GM13977 (cell line): ENCODE results near the gene PKD1L1.

Source experiments
- DNase-seq: peaks from one replicate; pipeline ENCODE4 v3.0.0; 2012; ENCODE audit warnings: low spot score
- in situ Hi-C: fragments of 300-500 bp; cut with MboI; formaldehyde crosslinking; loops from one replicate; pipeline ENCODE4 v1.12.0; 2022; ENCODE audit warnings: low sequenced_read_pairs, low pct_unique_long_range_greater_than_20kb, mixed read lengths, inconsistent platforms; ENCODE audit not compliant: unreplicated experiment
- TF ChIP-seq, protein P1 (sequence below): IDR thresholded peaks from 2 replicates; pipeline ENCODE4 v1.5.1; 2012; ENCODE audit warnings: mild to moderate bottlenecking, control low read depth; ENCODE audit not compliant: insufficient read depth; ENCODE audit errors: extremely low read depth, missing control alignments

PKD1L1 gene

DNA sequence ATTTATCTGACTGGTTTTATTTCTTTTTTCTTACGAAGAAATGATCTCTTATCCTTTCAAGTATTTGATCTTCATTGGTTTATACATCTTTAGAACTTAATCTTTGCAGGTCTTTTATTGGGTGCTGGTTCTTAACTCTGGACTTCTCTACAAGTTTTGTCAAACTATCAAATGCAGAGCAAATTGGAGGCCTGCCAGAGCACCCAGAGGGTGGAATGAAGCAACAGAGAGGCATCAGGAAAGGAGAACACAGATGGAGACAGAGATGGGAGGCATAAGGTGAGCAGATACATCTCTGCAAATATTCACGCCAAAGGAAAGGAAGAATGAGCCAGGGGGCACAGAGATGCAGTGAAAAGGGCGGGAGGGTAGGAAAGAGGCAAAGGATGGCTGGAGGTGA, 130.3 kb downstream of the PKD1L1 start:
- no peak for DNase-seq
- in situ Hi-C loops: loop anchor here (25.0 kb wide), 1 partner anchor 381 kb away; no protein-coding TSS in a partner anchor
- TF ChIP-seq, protein P1, sequence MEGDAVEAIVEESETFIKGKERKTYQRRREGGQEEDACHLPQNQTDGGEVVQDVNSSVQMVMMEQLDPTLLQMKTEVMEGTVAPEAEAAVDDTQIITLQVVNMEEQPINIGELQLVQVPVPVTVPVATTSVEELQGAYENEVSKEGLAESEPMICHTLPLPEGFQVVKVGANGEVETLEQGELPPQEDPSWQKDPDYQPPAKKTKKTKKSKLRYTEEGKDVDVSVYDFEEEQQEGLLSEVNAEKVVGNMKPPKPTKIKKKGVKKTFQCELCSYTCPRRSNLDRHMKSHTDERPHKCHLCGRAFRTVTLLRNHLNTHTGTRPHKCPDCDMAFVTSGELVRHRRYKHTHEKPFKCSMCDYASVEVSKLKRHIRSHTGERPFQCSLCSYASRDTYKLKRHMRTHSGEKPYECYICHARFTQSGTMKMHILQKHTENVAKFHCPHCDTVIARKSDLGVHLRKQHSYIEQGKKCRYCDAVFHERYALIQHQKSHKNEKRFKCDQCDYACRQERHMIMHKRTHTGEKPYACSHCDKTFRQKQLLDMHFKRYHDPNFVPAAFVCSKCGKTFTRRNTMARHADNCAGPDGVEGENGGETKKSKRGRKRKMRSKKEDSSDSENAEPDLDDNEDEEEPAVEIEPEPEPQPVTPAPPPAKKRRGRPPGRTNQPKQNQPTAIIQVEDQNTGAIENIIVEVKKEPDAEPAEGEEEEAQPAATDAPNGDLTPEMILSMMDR: no peak

DNA sequence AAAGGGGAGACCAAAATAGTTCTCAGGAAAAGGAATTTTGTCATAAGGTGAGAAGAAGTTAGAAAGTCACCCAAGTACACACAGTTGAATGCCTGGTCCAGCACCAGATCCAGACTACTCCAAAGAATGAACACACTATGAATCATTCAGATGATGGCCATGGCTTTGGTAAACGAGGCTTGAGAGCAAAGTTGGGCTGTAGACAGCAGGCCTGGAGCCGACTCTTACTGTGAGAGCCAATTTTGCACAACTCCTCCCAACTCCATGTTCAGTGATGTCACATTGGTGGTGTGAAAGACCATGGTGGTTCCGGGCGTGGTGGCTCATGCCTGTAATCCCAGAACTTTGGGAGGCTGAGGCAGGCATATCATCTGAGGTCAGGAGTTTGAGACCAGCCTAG, 131.6 kb downstream of the PKD1L1 start:
- no peak for DNase-seq
- TF ChIP-seq, protein P1: no peak

DNA sequence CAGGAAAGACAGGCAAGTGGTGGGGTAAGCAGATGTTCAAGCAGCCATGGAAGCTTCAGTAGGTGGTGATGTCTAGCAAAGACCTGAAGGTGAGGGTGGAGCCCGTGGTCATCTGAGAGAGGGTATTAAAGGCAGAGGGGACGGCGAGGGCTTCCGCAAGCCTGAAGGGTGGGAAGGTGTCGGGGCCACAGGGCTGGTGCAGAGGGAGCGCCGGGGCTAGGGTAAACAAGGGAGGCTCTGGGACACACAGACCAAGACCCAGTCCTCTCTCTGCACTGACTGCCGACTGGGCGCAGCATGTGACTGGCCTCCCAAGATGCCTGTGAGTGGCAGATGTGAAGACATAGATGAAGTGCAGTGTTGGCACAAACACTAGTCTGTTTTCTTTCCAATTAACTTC, 132.4 kb downstream of the PKD1L1 start:
- TF ChIP-seq, protein P1: no peak
- DNase-seq: no peak
- in situ Hi-C loops: loop anchor here (25.0 kb wide), 1 partner anchor 379 kb away; no protein-coding TSS in a partner anchor

More for the DNA sequence above, 131.6 kb downstream of the PKD1L1 start:
- in situ Hi-C loops: loop anchor here (25.0 kb wide), 1 partner anchor 379 kb away; no protein-coding TSS in a partner anchor

DNA sequence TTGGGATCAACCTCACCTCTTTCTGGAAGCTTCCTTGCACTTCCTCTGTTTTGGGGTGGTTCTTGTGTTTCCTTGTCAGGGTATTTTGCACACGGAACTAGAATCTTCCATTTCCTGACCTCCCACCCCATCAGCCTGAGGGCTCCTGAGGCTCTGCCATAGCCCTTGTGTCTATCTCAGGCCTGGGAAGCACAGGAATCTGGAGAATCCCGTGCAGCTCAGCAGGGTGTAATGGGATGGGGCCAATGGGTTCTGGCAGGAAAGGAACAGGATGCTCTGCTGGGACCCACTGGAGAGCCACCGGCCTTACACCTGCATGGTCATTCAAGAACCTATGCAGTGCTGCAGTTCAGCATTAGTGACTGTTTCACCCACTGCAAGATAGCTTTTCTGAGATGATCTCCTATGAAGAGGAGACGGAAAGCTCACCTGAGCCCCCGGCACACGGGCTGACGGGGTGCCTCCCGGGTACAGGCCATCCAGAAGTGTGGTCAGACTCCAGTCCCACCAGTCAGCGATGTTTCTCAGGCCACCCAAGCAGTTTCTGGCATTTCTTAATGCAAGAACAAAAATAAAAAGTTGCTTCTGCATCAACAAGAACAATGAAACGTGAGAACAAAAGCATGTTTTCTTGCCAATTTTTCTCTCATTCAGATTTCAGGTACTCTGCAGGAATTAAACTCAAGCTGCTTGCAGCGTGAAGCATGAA, 133.2 kb downstream of the PKD1L1 start:
- DNase-seq: no peak
- in situ Hi-C loops: loop anchor here (25.0 kb wide), 1 partner anchor 378 kb away; no protein-coding TSS in a partner anchor
- TF ChIP-seq, protein P1: no peak

DNA sequence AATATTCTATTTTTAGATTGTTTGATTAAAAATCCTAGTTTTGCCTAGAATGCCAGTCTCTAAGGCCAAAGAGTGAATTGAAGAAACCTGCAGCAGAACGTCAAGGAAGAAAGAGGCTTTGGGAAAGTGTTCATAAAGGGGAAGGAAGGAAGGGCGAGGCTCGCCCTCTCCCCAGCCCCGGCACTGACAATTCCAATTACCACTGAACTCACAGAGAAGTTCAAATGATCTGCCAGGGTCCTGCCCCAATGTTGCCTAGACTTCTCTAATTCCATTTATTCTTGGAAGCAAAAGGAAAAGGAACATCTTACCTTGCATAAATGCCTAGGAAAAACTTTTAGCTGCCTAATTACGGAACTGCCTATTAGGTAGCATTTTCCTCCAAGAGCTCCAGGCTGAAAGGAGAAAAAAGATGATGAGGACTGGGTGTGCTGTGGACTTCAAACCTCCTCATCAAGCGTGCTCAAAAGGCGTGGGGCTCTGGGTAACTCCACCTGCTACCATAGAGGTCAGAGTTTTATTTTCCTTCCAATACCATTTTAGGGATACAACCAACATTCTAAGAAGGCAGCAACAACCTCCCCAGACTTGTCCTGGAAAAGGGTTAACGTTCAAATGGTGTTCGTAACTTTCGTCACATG, 134.5 kb downstream of the PKD1L1 start:
- DNase-seq: no peak
- TF ChIP-seq, protein P1: no peak
- in situ Hi-C loops: loop anchor here (25.0 kb wide), 1 partner anchor 376 kb away; no protein-coding TSS in a partner anchor

DNA sequence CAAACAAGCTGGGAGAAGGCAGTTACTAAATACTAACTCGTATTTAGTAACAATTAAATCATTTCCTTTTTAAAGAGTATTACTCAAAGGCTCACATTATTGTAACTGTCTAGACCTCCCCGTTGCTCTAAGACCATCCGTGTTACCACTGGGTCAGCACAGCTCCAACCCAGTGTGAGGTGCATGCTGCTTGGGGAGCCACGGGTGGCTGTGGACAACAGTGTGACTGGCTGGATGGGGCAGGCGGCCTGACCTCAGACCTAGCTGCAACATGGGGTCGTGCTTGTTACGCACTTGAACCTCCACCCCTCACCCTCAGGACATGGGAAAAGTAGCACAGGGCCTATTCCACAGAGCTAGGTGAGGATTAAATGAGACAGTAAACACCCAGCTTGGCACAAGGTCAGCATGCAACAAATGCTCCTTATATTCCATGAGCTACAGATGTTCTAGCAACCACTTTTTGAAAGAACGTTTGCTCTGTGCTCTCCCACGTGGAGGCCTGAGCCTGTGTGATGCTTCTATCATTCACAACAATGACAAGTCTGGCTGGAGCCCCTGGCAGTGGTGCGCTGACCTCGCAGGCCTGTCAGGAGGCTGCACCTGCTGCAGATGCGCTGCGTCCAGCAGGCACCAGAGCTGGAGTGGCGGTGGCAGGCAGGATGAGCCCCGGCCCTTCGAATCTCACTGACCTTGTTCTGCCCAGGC, 135.7 kb downstream of the PKD1L1 start:
- no peak for DNase-seq
- TF ChIP-seq, protein P1: no peak
- in situ Hi-C loops: loop anchor here (25.0 kb wide), 1 partner anchor 375 kb away; no protein-coding TSS in a partner anchor
